HCT116 (cell line): Measurements from ENCODE around the gene TSACC. TPM values are rescaled to one million over a fixed set of nuclear protein-coding genes. Genes with fewer than 3 reads are reported as not detected.

ENCODE experiments used
- ATAC-seq: fragments of 200-7000 bp; cut with Tn5 transposase; 2 replicates; pipeline ENCODE4 v1.9.1; 2020; ENCODE audit warnings: mild to moderate bottlenecking, moderate library complexity
- BruUV-seq: library from RNA; stranded (reverse); fragments of 400-500 nt; replicated peaks from 2 replicates; lab custom pipeline; 2021; lab: Mats Ljungman, UMichigan
- CTCF ChIA-PET: fragments of 300-600 bp; sonication (Branson Sonifier 250); formaldehyde crosslinking; loops from one replicate; lab custom pipeline; 2021; ENCODE audit warnings: antibody characterized with exemption; lab: Charles Lee
- POLR2A ChIA-PET: fragments of 300-600, 350-600 bp; sonication (Branson Sonifier 250); formaldehyde crosslinking; loops from one replicate; lab custom pipeline; 2021; ENCODE audit warnings: antibody characterized with exemption; lab: Charles Lee
- RAD21 ChIA-PET, 2 experiments: fragments of 300-600 bp; sonication (Branson Sonifier 250); formaldehyde crosslinking; loops; one replicate each; lab custom pipeline; 2023; ENCODE audit warnings: low total read pairs in 2 of 2; ENCODE audit not compliant: uncharacterized antibody in 2 of 2, unreplicated experiment in 2 of 2, low non-redundant PET in 1 of 2; lab: Charles Lee
- DNase-seq: peaks from one replicate; pipeline ENCODE4 v3.0.0-alpha.2; 2010; ENCODE audit warnings: low read depth, low spot score
- H2AFZ ChIP-seq: fragments of 200-600 bp; shearing (Covaris generic), sonication (generic); 2 replicates; pipeline ENCODE4 v1.6.1; 2017; ENCODE audit warnings: low read depth, mixed run types, mixed read lengths, antibody characterized with exemption, low read length; ENCODE audit not compliant: poor library complexity, severe bottlenecking
- H3K27ac ChIP-seq: 2 replicates; pipeline ENCODE4 v1.5.1; 2012; ENCODE audit warnings: low read depth, low read length
- H3K27me3 ChIP-seq: fragments of 200-600 bp; sonication (generic); 2 replicates; pipeline ENCODE4 v1.6.1; 2016; ENCODE audit warnings: mixed run types, low read length, mixed read lengths; ENCODE audit not compliant: insufficient read depth
- H3K36me3 ChIP-seq, 2 experiments: fragments of 200-500 bp in 1 of 2; fragments of 200-600 bp in 1 of 2; sonication (Bioruptor generic) in 1 of 2; sonication (generic) in 1 of 2; 2 replicates each; pipeline versions ENCODE4 v1.5.1 to v1.6.1; 2014 to 2016; ENCODE audit warnings: low read length in 2 of 2, inconsistent platforms in 1 of 2, mixed read lengths in 1 of 2, mixed run types in 1 of 2; ENCODE audit not compliant: insufficient read depth in 2 of 2, control insufficient read depth in 1 of 2
- H3K4me1 ChIP-seq, 2 experiments: fragments of 200-600 bp in 1 of 2; sonication (generic) in 1 of 2; 2 replicates each; pipeline versions ENCODE4 v1.5.1 to v1.6.1; 2012 to 2017; ENCODE audit warnings: low read length in 2 of 2, inconsistent platforms in 1 of 2, mild to moderate bottlenecking in 1 of 2, mixed read lengths in 1 of 2, mixed run types in 1 of 2, moderate library complexity in 1 of 2; ENCODE audit not compliant: insufficient read depth in 2 of 2, control insufficient read depth in 1 of 2
- H3K4me2 ChIP-seq: fragments of 200-600 bp; sonication (generic); 2 replicates; pipeline ENCODE4 v1.6.1; 2017; ENCODE audit warnings: mixed run types, low read length, mixed read lengths
- H3K4me3 ChIP-seq, 2 experiments: fragments of 200-600 bp in 1 of 2; sonication (generic) in 1 of 2; replicated peaks in 1 of 2; 2 replicates each; pipeline ENCODE4 v1.5.1; 2011 to 2016; ENCODE audit warnings: low read length in 2 of 2, control low read depth in 1 of 2, low read depth in 1 of 2, mild to moderate bottlenecking in 1 of 2, mixed read lengths in 1 of 2, mixed run types in 1 of 2
- H3K79me2 ChIP-seq: fragments of 200-600 bp; sonication (generic); 2 replicates; pipeline ENCODE4 v1.6.1; 2017; ENCODE audit warnings: mild to moderate bottlenecking, mixed run types, low read length, moderate library complexity, mixed read lengths; ENCODE audit not compliant: insufficient read depth
- H3K9ac ChIP-seq: fragments of 200-600 bp; sonication (generic); 2 replicates; pipeline ENCODE4 v1.6.1; 2016; ENCODE audit warnings: low read length, mixed read lengths
- H3K9me2 ChIP-seq: fragments of 200-600 bp; sonication (generic), shearing (Covaris generic); 2 replicates; pipeline ENCODE4 v1.6.1; 2017; ENCODE audit warnings: mixed run types, mild to moderate bottlenecking, moderate library complexity; ENCODE audit not compliant: insufficient read depth
- H3K9me3 ChIP-seq, 2 experiments: fragments of 200-500 bp in 1 of 2; fragments of 200-600 bp in 1 of 2; sonication (Bioruptor generic) in 1 of 2; sonication (generic) in 1 of 2; 2 replicates each; pipeline ENCODE4 v1.6.1; 2014 to 2017; ENCODE audit warnings: low read length in 2 of 2, mixed read lengths in 2 of 2, inconsistent platforms in 1 of 2, low read depth in 1 of 2, mild to moderate bottlenecking in 1 of 2, mixed run types in 1 of 2, moderate library complexity in 1 of 2; ENCODE audit not compliant: control insufficient read depth in 1 of 2, insufficient read depth in 1 of 2
- H4K20me1 ChIP-seq: fragments of 200-600 bp; sonication (generic), shearing (Covaris generic); 2 replicates; pipeline ENCODE4 v1.6.1; 2017; ENCODE audit warnings: mixed run types, mild to moderate bottlenecking, moderate library complexity; ENCODE audit not compliant: insufficient read depth
- ATF3 ChIP-seq: IDR thresholded peaks from 2 replicates; pipeline ENCODE4 v1.6.1; 2012
- CEBPB ChIP-seq: IDR thresholded peaks from 2 replicates; pipeline ENCODE4 v1.6.1; 2012; ENCODE audit warnings: low read depth
- CTCF ChIP-seq, 3 experiments: fragments of 200-600 bp in 1 of 3; sonication (generic) in 1 of 3; IDR thresholded peaks in 2 of 3; conservative IDR thresholded peaks in 1 of 3; 2 replicates each; pipeline ENCODE4 v1.5.1; 2012 to 2017; ENCODE audit warnings: low read depth in 2 of 3, low read length in 2 of 3, antibody characterized with exemption in 1 of 3, borderline replicate concordance in 1 of 3, control low read depth in 1 of 3, mild to moderate bottlenecking in 1 of 3, mixed read lengths in 1 of 3, mixed run types in 1 of 3, moderate library complexity in 1 of 3; ENCODE audit not compliant: insufficient read depth in 1 of 3
- ELF1 ChIP-seq: IDR thresholded peaks from 2 replicates; pipeline ENCODE4 v1.6.1; 2012; ENCODE audit warnings: low read depth, borderline replicate concordance
- EZH2 ChIP-seq: fragments of 200-600 bp; sonication (generic); IDR thresholded peaks from 2 replicates; pipeline ENCODE4 v1.6.1; 2017; ENCODE audit warnings: antibody characterized with exemption, mixed run types
- EZH2phosphoT487 ChIP-seq: fragments of 200-600 bp; IDR thresholded peaks from 2 replicates; pipeline ENCODE4 v1.6.1; 2018; ENCODE audit warnings: antibody characterized with exemption, borderline replicate concordance
- FOSL1 ChIP-seq: IDR thresholded peaks from 2 replicates; pipeline ENCODE4 v1.6.1; 2012; ENCODE audit warnings: low read depth
- MAX ChIP-seq: IDR thresholded peaks from 2 replicates; pipeline ENCODE4 v1.6.1; 2012
- POLR2A ChIP-seq: IDR thresholded peaks from 2 replicates; pipeline ENCODE4 v1.7.0; 2011; ENCODE audit warnings: borderline replicate concordance; ENCODE audit not compliant: insufficient read depth, insufficient read length; ENCODE audit errors: extremely low read depth
- POLR2AphosphoS5 ChIP-seq: IDR thresholded peaks from 2 replicates; pipeline ENCODE4 v1.6.1; 2011; ENCODE audit warnings: mild to moderate bottlenecking, low read depth, low read length, moderate library complexity
- RAD21 ChIP-seq: IDR thresholded peaks from 2 replicates; pipeline ENCODE4 v1.6.1; 2012; ENCODE audit warnings: low read depth, mild to moderate bottlenecking
- REST ChIP-seq: IDR thresholded peaks from 2 replicates; pipeline ENCODE4 v1.6.1; 2012; ENCODE audit warnings: low read depth
- SIN3A ChIP-seq: IDR thresholded peaks from 2 replicates; pipeline ENCODE4 v1.6.1; 2012; ENCODE audit warnings: low read depth
- SP1 ChIP-seq: IDR thresholded peaks from 2 replicates; pipeline ENCODE4 v1.6.1; 2012; ENCODE audit warnings: low read depth
- SRF ChIP-seq: IDR thresholded peaks from 2 replicates; pipeline ENCODE4 v1.6.1; 2012; ENCODE audit warnings: low read depth
- TCF7L2 ChIP-seq: IDR thresholded peaks from 2 replicates; pipeline ENCODE4 v1.7.0; 2011; ENCODE audit warnings: borderline replicate concordance, inconsistent platforms; ENCODE audit not compliant: insufficient read depth, insufficient read length; ENCODE audit errors: extremely low read depth
- YY1 ChIP-seq: IDR thresholded peaks from 2 replicates; pipeline ENCODE4 v1.6.1; 2011; ENCODE audit warnings: low read length, low read depth, moderate library complexity, mild to moderate bottlenecking; ENCODE audit not compliant: insufficient replicate concordance; ENCODE audit errors: extremely low read depth
- ZBTB33 ChIP-seq: IDR thresholded peaks from 2 replicates; pipeline ENCODE4 v1.6.1; 2011; ENCODE audit warnings: mild to moderate bottlenecking, low read length, moderate library complexity; ENCODE audit not compliant: insufficient replicate concordance; ENCODE audit errors: extremely low read depth
- ZFX ChIP-seq: fragments of 450-650 bp; IDR thresholded peaks from 2 replicates; pipeline ENCODE4 v1.6.1; 2017
- intact Hi-C: fragments of 100-400 bp; cut with micrococcal nuclease; formaldehyde crosslinking; loops from 2 replicates; pipeline ENCODE4 v1.10.0; 2022
- total RNA-seq: library from RNA; stranded (reverse); gene quantifications from one replicate; pipeline ENCODE4 v1.2.1, GENCODE V29; 2021; ENCODE audit not compliant: unreplicated experiment

Gene TSACC
- total RNA-seq, 1 experiment from 2014 or later = 1.0 TPM

GRCh38 chr1:156359249-156359648, 20.9 kb downstream of the TSACC start:
- ChIA-PET RAD21 (interaction anchor here in 1 of 2 experiments (0.6 kb wide), 1 partner anchor 136 kb away, joined by 3 read pairs; no protein-coding TSS in a partner anchor), POLR2A (interaction anchor here (1.2 to 1.3 kb wide), 2 partner anchors 12 to 87 kb away, joined by 3 to 4 read pairs; no protein-coding TSS in a partner anchor), CTCF (interaction anchor here (0.7 to 2.6 kb wide), 7 partner anchors 14 to 333 kb away, joined by 3 to 8 read pairs (median 3); no protein-coding TSS in a partner anchor)
- H3K9me3 ChIP-seq = no peaks in the 10 kb centered on the region
- H2AFZ ChIP-seq = no peak overlapping the region
- peaks cover 13 to 17% of the 10 kb centered on the region in 2 experiments; a peak in 3 of 4 replicates for H3K4me1 ChIP-seq
- no peaks in the 10 kb centered on the region for H3K9me2 ChIP-seq
- H3K4me3 ChIP-seq = no peak overlapping the region
- H3K36me3 ChIP-seq = no peaks in the 10 kb centered on the region
- no peaks in the 10 kb centered on the region for H3K27me3 ChIP-seq
- H3K9ac ChIP-seq = no peak overlapping the region
- no peak for TF ChIP-seq POLR2AphosphoS5
- TF ChIP-seq ATF3 = no peak
- no peak for TF ChIP-seq TCF7L2
- no peak for TF ChIP-seq REST
- no peak for TF ChIP-seq EZH2phosphoT487
- TF ChIP-seq EZH2 = no peak
- TF ChIP-seq SIN3A = no peak
- TF ChIP-seq RAD21 = no peak
- TF ChIP-seq SRF = no peak
- TF ChIP-seq MAX = no peak
- no peak for TF ChIP-seq SP1
- no peak for TF ChIP-seq CTCF (IDR thresholded peaks at IDR 0.05 in 2 of 3, conservative IDR thresholded peaks at IDR 0.05 in 1 of 3; ENCODE audit: borderline replicate concordance in 1 of 3, insufficient read depth in 1 of 3, low read depth in 2 of 3, low read length in 2 of 3)
- no peak for TF ChIP-seq ELF1
- no peak for TF ChIP-seq ZFX
- TF ChIP-seq FOSL1 = no peak
- TF ChIP-seq POLR2A = no peak
- TF ChIP-seq CEBPB = no peak
- TF ChIP-seq ZBTB33 = no peak
- TF ChIP-seq YY1 = no peak
- H3K4me2 ChIP-seq = no peak overlapping the region
- BruUV-seq = no TSS peak
- ATAC-seq (no peak), DNase-seq (no peak)
- no peaks in the 10 kb centered on the region for H4K20me1 ChIP-seq
- intact Hi-C loops = no loop called here
- no peak overlapping the region for H3K27ac ChIP-seq
- H3K79me2 ChIP-seq = no peaks in the 10 kb centered on the region
